ENCODE measurements around the gene ITGA4. TPM values are rescaled to one million over a fixed set of nuclear protein-coding genes. Genes with fewer than 3 reads are reported as not detected.

The ITGA4 gene
- total and polyA plus RNA-seq, 2 donors (not counting 1 experiment from before 2014, with no cell fraction given), result 69.2 to 169 TPM

DNA sequence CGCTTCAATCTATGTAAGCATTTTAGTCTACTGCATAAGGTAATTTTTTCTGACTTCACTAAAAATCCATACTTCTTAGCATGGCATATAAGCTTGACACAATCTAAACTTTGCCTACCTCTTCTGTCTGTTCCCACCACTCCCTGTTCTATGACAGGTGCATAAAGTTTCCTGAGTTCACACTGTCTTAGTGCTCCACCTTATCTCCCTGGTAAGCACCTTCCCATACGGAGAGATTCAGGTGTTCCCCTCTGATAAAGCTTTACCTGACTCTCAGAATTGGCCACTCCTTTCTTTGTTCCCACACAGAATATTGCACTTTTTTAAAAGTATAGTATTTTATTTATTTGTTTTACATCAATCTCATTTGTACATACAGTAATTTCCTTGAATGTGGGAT lies 16.8 kb upstream of the ITGA4 start:
- Histone ChIP-seq H3K4me3 (ENCODE audit: control extremely low read depth in 1 of 5, extremely low read depth in 1 of 5, insufficient read depth in 1 of 5, low read depth in 2 of 5, low read length in 4 of 5) (no peak overlapping the region), H3K9ac (ENCODE audit: low read length) (no peak overlapping the region), H4K20me1 (ENCODE audit: control insufficient read depth, insufficient read depth, low read length, poor library complexity, severe bottlenecking) (no peaks in the 10 kb centered on the region), H3K36me3 (replicated peaks in 1 of 2; ENCODE audit: control extremely low read depth in 1 of 2, control insufficient read depth in 1 of 2, extremely low read depth in 1 of 2, insufficient read depth in 2 of 2, low read length in 1 of 2) (no peaks in the 10 kb centered on the region), H3K4me1 (ENCODE audit: control insufficient read depth in 2 of 2, insufficient read depth in 2 of 2, low read length in 2 of 2) (peaks cover 13 to 15% of the 10 kb centered on the region in 2 donors), H3K79me2 (ENCODE audit: control insufficient read depth, insufficient read depth, low read length) (no peaks in the 10 kb centered on the region), H3K27ac (ENCODE audit: low read length in 2 of 2) (no peak overlapping the region), H3K9me3 (ENCODE audit: control extremely low read depth in 1 of 3, control insufficient read depth in 2 of 3, insufficient read depth in 1 of 3, low read length in 2 of 3) (no peaks in the 10 kb centered on the region), H2AFZ (ENCODE audit: insufficient read depth, low read depth, low read length, poor library complexity, severe bottlenecking) (no peak overlapping the region), H3K4me2 (replicated peaks; ENCODE audit: low read depth, low read length, poor library complexity, severe bottlenecking) (no peak overlapping the region), H3K27me3 (replicated peaks in 1 of 4; ENCODE audit: control extremely low read depth in 1 of 4, control insufficient read depth in 3 of 4, insufficient read depth in 4 of 4, low read length in 3 of 4) (no peaks in the 10 kb centered on the region)
- intact Hi-C loops (cut with micrococcal nuclease), result no loop called here
- no peak overlapping the region for H3K4me3 Mint-ChIP-seq
- TF ChIP-seq EZH2 (IDR thresholded peaks at IDR 0.05; ENCODE audit: borderline replicate concordance, insufficient read depth, low read depth, low read length, poor library complexity, severe bottlenecking), result no peak
- TF ChIP-seq, protein P1, sequence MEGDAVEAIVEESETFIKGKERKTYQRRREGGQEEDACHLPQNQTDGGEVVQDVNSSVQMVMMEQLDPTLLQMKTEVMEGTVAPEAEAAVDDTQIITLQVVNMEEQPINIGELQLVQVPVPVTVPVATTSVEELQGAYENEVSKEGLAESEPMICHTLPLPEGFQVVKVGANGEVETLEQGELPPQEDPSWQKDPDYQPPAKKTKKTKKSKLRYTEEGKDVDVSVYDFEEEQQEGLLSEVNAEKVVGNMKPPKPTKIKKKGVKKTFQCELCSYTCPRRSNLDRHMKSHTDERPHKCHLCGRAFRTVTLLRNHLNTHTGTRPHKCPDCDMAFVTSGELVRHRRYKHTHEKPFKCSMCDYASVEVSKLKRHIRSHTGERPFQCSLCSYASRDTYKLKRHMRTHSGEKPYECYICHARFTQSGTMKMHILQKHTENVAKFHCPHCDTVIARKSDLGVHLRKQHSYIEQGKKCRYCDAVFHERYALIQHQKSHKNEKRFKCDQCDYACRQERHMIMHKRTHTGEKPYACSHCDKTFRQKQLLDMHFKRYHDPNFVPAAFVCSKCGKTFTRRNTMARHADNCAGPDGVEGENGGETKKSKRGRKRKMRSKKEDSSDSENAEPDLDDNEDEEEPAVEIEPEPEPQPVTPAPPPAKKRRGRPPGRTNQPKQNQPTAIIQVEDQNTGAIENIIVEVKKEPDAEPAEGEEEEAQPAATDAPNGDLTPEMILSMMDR (IDR thresholded peaks at IDR 0.05), result no peak
- no peak for ATAC-seq (ENCODE audit: low read depth)
- POLR2A ChIA-PET, result no interaction called here
- DNase-seq, result no peak
- peaks cover 33% of the 10 kb centered on the region for H3K4me1 Mint-ChIP-seq
- CTCF ChIA-PET, result interaction anchor here (0.7 to 3.4 kb wide), 6 partner anchors 9 to 27 kb away, joined by 3 to 32 read pairs (median 7); partner anchors contain the start of gene ITGA4
- WGBS (ENCODE audit: insufficient coverage), result no CpG with 5 or more reads among the region's 2 CpGs
- H3K27ac Mint-ChIP-seq, result no peak overlapping the region
- no peaks in the 10 kb centered on the region for H3K27me3 Mint-ChIP-seq
- no peaks in the 10 kb centered on the region for H3K9me3 Mint-ChIP-seq (ENCODE audit: insufficient read depth)

DNA sequence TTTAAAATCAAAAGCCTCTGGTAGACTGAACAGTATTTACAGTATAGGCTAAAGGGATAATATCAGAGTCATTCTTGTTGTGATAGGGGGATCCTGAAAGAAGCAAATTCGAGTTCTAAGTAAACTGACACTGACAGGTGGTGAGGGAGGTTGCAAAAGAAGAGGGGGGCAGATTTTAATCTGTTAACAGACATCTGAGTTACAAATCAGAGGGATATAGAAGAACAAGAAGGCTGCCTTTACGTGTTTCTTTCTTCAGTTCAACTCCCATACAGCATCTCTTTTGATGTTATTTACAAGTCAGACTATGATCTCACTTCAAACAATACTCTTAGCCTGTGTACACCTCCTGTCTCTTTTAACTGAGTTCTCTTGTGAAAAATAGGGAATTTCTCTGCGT lies 16.3 kb upstream of the ITGA4 start:
- Histone ChIP-seq H3K4me3 (ENCODE audit: control extremely low read depth in 1 of 5, extremely low read depth in 1 of 5, insufficient read depth in 1 of 5, low read depth in 2 of 5, low read length in 4 of 5) (no peak overlapping the region), H3K27ac (ENCODE audit: low read length in 2 of 2) (no peak overlapping the region), H3K79me2 (ENCODE audit: control insufficient read depth, insufficient read depth, low read length) (no peaks in the 10 kb centered on the region), H3K4me1 (ENCODE audit: control insufficient read depth in 2 of 2, insufficient read depth in 2 of 2, low read length in 2 of 2) (peaks cover 13 to 15% of the 10 kb centered on the region in 2 donors), H3K9ac (ENCODE audit: low read length) (no peak overlapping the region), H4K20me1 (ENCODE audit: control insufficient read depth, insufficient read depth, low read length, poor library complexity, severe bottlenecking) (no peaks in the 10 kb centered on the region), H3K9me3 (ENCODE audit: control extremely low read depth in 1 of 3, control insufficient read depth in 2 of 3, insufficient read depth in 1 of 3, low read length in 2 of 3) (no peaks in the 10 kb centered on the region), H3K27me3 (replicated peaks in 1 of 4; ENCODE audit: control extremely low read depth in 1 of 4, control insufficient read depth in 3 of 4, insufficient read depth in 4 of 4, low read length in 3 of 4) (no peaks in the 10 kb centered on the region), H3K4me2 (replicated peaks; ENCODE audit: low read depth, low read length, poor library complexity, severe bottlenecking) (no peak overlapping the region), H3K36me3 (replicated peaks in 1 of 2; ENCODE audit: control extremely low read depth in 1 of 2, control insufficient read depth in 1 of 2, extremely low read depth in 1 of 2, insufficient read depth in 2 of 2, low read length in 1 of 2) (no peaks in the 10 kb centered on the region), H2AFZ (ENCODE audit: insufficient read depth, low read depth, low read length, poor library complexity, severe bottlenecking) (no peak overlapping the region)
- no peak for ATAC-seq (ENCODE audit: low read depth)
- no peak for DNase-seq
- 48% methylated on average over 2 of the region's 3 CpGs for WGBS (ENCODE audit: insufficient coverage)
- Mint-ChIP-seq H3K27ac (no peak overlapping the region), H3K4me1 (peaks cover 33% of the 10 kb centered on the region), H3K27me3 (no peaks in the 10 kb centered on the region), H3K4me3 (no peak overlapping the region), H3K9me3 (ENCODE audit: insufficient read depth) (no peaks in the 10 kb centered on the region)
- no peak for TF ChIP-seq EZH2 (IDR thresholded peaks at IDR 0.05; ENCODE audit: borderline replicate concordance, insufficient read depth, low read depth, low read length, poor library complexity, severe bottlenecking)
- TF ChIP-seq, protein P1 (IDR thresholded peaks at IDR 0.05), result no peak
- ChIA-PET CTCF (interaction anchor here (1.3 kb wide), 1 partner anchor 17 kb away, joined by 5 read pairs; the partner anchor contains the start of gene ITGA4), POLR2A (no interaction called here)
- intact Hi-C loops (cut with micrococcal nuclease), result no loop called here

Measured in B cell (primary cell).